ENCODE data around the gene CAVIN4.

DNA sequence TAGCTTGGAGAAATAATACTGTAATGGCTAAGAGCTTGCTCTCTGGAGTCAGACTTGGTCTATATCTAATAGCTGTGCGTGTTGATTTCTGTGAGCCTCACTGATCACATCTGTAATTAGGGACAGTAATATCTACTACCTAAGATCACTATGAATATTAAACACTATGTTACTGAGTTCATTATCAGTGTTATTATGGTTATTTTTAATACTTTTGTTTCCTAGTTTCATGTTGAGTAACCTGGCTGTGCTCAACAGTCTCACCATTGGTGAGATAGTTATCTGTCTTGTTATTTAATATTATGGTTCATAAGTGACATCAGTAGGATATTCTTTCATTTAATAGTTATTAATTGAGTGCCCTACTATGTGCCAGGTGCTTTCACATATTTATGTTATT is 22.4 kb upstream of the CAVIN4 start:
- TF ChIP-seq, protein P1, sequence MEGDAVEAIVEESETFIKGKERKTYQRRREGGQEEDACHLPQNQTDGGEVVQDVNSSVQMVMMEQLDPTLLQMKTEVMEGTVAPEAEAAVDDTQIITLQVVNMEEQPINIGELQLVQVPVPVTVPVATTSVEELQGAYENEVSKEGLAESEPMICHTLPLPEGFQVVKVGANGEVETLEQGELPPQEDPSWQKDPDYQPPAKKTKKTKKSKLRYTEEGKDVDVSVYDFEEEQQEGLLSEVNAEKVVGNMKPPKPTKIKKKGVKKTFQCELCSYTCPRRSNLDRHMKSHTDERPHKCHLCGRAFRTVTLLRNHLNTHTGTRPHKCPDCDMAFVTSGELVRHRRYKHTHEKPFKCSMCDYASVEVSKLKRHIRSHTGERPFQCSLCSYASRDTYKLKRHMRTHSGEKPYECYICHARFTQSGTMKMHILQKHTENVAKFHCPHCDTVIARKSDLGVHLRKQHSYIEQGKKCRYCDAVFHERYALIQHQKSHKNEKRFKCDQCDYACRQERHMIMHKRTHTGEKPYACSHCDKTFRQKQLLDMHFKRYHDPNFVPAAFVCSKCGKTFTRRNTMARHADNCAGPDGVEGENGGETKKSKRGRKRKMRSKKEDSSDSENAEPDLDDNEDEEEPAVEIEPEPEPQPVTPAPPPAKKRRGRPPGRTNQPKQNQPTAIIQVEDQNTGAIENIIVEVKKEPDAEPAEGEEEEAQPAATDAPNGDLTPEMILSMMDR (conservative IDR thresholded peaks at IDR 0.05 in 1 of 2, IDR thresholded peaks at IDR 0.05 in 1 of 2; ENCODE audit: low read depth in 1 of 2, low read length in 2 of 2): no peak
- no peak for TF ChIP-seq EZH2 (IDR thresholded peaks at IDR 0.05; ENCODE audit: low read length, missing control alignments)

All from fibroblast of lung (primary cell).